ENCODE measurements around the gene HOMER1.

DNA sequence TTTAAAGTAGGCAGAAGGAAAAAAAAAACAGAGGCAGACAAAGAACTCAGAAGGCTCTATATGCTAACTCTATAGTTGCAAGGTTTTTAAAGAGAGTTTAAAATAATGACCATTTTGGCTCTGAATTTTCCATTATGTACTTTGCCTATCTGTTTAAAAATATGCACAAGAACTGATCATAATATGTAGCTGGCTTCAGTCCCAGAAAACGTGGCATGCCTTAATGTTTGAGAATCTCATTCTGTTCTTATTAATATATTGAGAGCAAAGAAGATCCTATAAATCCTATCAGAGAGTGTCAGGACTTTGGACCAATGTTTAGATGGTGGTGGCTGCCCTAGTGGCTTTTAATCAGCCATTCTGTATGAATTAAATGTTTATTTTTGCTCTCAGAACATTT, 156.5 kb downstream of the HOMER1 start:
- TF ChIP-seq, protein P1, sequence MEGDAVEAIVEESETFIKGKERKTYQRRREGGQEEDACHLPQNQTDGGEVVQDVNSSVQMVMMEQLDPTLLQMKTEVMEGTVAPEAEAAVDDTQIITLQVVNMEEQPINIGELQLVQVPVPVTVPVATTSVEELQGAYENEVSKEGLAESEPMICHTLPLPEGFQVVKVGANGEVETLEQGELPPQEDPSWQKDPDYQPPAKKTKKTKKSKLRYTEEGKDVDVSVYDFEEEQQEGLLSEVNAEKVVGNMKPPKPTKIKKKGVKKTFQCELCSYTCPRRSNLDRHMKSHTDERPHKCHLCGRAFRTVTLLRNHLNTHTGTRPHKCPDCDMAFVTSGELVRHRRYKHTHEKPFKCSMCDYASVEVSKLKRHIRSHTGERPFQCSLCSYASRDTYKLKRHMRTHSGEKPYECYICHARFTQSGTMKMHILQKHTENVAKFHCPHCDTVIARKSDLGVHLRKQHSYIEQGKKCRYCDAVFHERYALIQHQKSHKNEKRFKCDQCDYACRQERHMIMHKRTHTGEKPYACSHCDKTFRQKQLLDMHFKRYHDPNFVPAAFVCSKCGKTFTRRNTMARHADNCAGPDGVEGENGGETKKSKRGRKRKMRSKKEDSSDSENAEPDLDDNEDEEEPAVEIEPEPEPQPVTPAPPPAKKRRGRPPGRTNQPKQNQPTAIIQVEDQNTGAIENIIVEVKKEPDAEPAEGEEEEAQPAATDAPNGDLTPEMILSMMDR (IDR thresholded peaks at IDR 0.05; ENCODE audit: low read depth, low read length): no peak
- TF ChIP-seq, protein P2, sequence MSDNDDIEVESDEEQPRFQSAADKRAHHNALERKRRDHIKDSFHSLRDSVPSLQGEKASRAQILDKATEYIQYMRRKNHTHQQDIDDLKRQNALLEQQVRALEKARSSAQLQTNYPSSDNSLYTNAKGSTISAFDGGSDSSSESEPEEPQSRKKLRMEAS (IDR thresholded peaks at IDR 0.05; ENCODE audit: low read depth, low read length): no peak
- TF ChIP-seq POLR2A (IDR thresholded peaks at IDR 0.05; ENCODE audit: extremely low read depth, insufficient read length) (no peak), MYC (IDR thresholded peaks at IDR 0.05; ENCODE audit: low read depth, low read length) (no peak)
